HFF-Myc (cell line): Measurements from ENCODE around the gene NCKAP5.

ENCODE experiments used
- DNase-seq: peaks from one replicate; pipeline ENCODE4 v3.0.0-alpha.2; 2011; ENCODE audit warnings: low read depth; ENCODE audit errors: extremely low read depth
- H3K4me3 ChIP-seq: replicated peaks from 2 replicates; pipeline ENCODE4 v1.5.1; 2011; ENCODE audit warnings: low read depth, mild to moderate bottlenecking, control low read depth, low read length
- TF ChIP-seq, protein P1 (sequence below): IDR thresholded peaks from 2 replicates; pipeline ENCODE4 v1.5.1; 2012; ENCODE audit warnings: mild to moderate bottlenecking, low read depth, low read length, control low read depth; ENCODE audit errors: missing control alignments

NCKAP5 gene

GRCh38 chr2:133596701-133597393 lies 28.6 kb upstream of the NCKAP5 start:
- H3K4me3 ChIP-seq = no peak overlapping the region
- DNase-seq = no peak
- TF ChIP-seq, protein P1, sequence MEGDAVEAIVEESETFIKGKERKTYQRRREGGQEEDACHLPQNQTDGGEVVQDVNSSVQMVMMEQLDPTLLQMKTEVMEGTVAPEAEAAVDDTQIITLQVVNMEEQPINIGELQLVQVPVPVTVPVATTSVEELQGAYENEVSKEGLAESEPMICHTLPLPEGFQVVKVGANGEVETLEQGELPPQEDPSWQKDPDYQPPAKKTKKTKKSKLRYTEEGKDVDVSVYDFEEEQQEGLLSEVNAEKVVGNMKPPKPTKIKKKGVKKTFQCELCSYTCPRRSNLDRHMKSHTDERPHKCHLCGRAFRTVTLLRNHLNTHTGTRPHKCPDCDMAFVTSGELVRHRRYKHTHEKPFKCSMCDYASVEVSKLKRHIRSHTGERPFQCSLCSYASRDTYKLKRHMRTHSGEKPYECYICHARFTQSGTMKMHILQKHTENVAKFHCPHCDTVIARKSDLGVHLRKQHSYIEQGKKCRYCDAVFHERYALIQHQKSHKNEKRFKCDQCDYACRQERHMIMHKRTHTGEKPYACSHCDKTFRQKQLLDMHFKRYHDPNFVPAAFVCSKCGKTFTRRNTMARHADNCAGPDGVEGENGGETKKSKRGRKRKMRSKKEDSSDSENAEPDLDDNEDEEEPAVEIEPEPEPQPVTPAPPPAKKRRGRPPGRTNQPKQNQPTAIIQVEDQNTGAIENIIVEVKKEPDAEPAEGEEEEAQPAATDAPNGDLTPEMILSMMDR = no peak

DNA sequence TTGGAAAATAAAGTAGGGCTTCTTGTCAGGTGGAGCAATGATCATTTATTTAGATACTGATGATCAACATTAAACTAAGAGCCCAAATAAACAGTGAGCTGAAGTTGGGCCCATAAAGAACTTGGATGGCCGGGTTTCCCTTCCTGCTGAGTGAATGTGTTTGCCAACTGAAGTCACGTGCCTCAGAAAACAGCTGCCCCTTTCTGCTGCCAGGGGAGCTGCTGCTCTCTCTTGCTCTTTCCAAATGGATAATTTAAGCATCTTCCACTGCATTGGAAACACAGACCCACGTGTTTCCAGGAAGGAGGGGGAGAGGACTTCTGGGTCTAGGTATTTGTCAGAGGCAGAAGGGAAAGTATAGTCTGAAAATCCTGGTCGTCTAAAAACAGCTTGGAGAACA lies 22.9 kb upstream of the NCKAP5 start:
- DNase-seq = no peak
- TF ChIP-seq, protein P1 = no peak
- H3K4me3 ChIP-seq = no peak overlapping the region

GRCh38 chr2:133589456-133589855 lies 21.2 kb upstream of the NCKAP5 start:
- TF ChIP-seq, protein P1 = no peak
- H3K4me3 ChIP-seq = no peak overlapping the region
- no peak for DNase-seq

GRCh38 chr2:133588144-133588543 lies 19.9 kb upstream of the NCKAP5 start:
- TF ChIP-seq, protein P1 = no peak
- no peak overlapping the region for H3K4me3 ChIP-seq
- DNase-seq = no peak

DNA sequence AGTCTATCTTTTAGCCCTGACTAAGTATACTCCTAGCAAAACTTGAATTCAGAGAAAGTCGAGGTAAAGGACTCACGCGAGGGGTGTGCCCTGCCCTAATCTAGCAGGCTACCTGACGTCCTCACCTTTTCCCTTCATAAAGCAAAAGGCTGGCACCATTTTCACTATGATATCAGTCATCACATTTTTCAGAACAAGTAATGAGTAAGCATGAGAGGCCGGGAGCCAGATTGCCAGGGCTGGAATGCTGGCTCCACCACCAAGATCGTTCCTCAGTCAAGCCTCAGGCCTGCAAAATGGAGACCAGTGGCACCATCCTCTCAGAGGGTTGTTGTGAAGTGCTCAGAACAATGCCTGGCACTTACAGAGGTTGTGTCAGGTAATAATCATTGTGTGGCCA lies 18.7 kb upstream of the NCKAP5 start:
- TF ChIP-seq, protein P1 = no peak
- H3K4me3 ChIP-seq = no peak overlapping the region
- DNase-seq = no peak

- TF ChIP-seq, protein P1 = no peak
- DNase-seq = no peak
- no peak overlapping the region for H3K4me3 ChIP-seq
These were observed 12.9 kb upstream of the NCKAP5 start for GRCh38 chr2:133581010-133581760.
